Hematopoietic multipotent progenitor cell treated with erythropoietin and hydrocortisone succinate and interleukin-3 and kit ligand, for 4 days (in vitro differentiated cells): ENCODE measurements around the gene NUAK2.
A peak's percentile ranks its signal among the peaks of the same experiment; 100 is the strongest.

Experiments used
- DNase-seq: peaks from one replicate; pipeline ENCODE4 v3.0.0-alpha.2; 2015

The NUAK2 gene

GRCh38 chr1:205345761-205346160, 24.2 kb upstream of the NUAK2 start:
- DNase-seq: no peak

GRCh38 chr1:205344066-205344928, 22.8 kb upstream of the NUAK2 start:
- DNase-seq: peak; percentile 83

GRCh38 chr1:205343431-205344065, 22.0 kb upstream of the NUAK2 start:
- DNase-seq: peak; percentile 55

- no peak for DNase-seq
These were observed 21.4 kb upstream of the NUAK2 start for GRCh38 chr1:205342986-205343385.

GRCh38 chr1:205340676-205341075, 19.1 kb upstream of the NUAK2 start:
- DNase-seq: no peak

- DNase-seq: peak; percentile 42
These were observed 18.2 kb upstream of the NUAK2 start for GRCh38 chr1:205339717-205340116.

- no peak for DNase-seq
These were observed 17.7 kb upstream of the NUAK2 start for GRCh38 chr1:205339197-205339702.

GRCh38 chr1:205338011-205338410, 16.5 kb upstream of the NUAK2 start:
- DNase-seq: no peak

- no peak for DNase-seq
These were observed 15.9 kb upstream of the NUAK2 start for GRCh38 chr1:205337481-205337880.

- peak; percentile 90 for DNase-seq
These were observed 14.1 kb upstream of the NUAK2 start for GRCh38 chr1:205335692-205336091.

- DNase-seq: no peak
These were observed 10.7 kb upstream of the NUAK2 start for GRCh38 chr1:205332015-205332791.

- no peak for DNase-seq
These were observed 8.6 kb upstream of the NUAK2 start for GRCh38 chr1:205330150-205330549.

GRCh38 chr1:205329719-205330118, 8.2 kb upstream of the NUAK2 start:
- no peak for DNase-seq

- DNase-seq: no peak
These were observed 6.9 kb upstream of the NUAK2 start for GRCh38 chr1:205328476-205328875.

- no peak for DNase-seq
These were observed 5.4 kb upstream of the NUAK2 start for GRCh38 chr1:205326812-205327466.

- peak; percentile 72 for DNase-seq
These were observed 3.9 kb upstream of the NUAK2 start for GRCh38 chr1:205325334-205325884.

- DNase-seq: no peak
These were observed 3.2 kb upstream of the NUAK2 start for GRCh38 chr1:205324781-205325180.

GRCh38 chr1:205323794-205324193, 2.2 kb upstream of the NUAK2 start:
- no peak for DNase-seq

- no peak for DNase-seq
These were observed 376 bp upstream of the NUAK2 start for GRCh38 chr1:205321959-205322283.

GRCh38 chr1:205319081-205320018, 2.2 kb downstream of the NUAK2 start:
- DNase-seq: peak; percentile 60

- DNase-seq: no peak
These were observed 3.1 kb downstream of the NUAK2 start for GRCh38 chr1:205318231-205318991.
